Measurements from ENCODE around the gene LONRF2.
A peak's percentile ranks its signal among the peaks of the same experiment; 100 is the strongest.

Gene LONRF2

DNA sequence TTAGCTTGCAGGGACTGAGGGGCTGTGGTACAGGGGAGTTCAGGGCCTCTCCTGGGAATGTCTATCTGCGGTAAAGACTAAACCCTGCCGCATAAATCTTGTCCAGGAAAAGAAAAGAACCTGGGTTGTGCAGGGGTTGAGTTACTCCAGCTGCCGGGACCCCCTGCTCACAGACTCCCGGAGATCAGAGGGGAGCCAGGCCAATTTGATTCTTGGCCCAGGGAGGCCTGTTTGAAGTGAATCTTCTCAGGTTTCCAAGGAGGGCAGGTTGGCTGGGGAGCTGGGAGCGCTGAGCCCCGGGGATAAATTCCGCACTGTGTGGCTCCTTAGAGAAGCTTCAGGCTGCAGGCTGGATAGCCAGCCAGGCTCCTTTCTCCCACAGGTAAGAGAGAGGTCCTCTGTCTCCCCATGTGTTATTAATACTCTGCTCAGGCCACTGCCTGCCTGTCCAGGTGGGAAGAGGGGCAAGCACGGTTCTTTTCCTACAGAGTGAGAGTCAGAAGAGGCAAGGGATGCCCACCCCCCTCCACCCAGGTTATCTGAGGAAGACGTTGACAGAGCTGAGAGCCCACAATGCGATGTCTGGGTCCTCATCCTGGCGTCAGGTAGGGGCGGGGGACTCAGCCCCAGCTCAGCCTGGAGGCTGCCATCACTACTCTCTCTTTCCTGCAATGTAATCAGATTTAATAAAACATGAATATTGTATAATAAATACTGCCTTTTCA is 82.7 kb downstream of the LONRF2 start:
- Histone ChIP-seq H3K4me3 (ENCODE audit: low read length) (no peak overlapping the region), H3K27ac (ENCODE audit: low read depth, low read length) (no peak overlapping the region), H4K20me1 (ENCODE audit: control insufficient read depth, insufficient read depth, low read depth, low read length) (no peaks in the 10 kb centered on the region), H3K27me3 (ENCODE audit: control insufficient read depth, low read length) (no peaks in the 10 kb centered on the region), H3K9me2 (replicated peaks; ENCODE audit: control insufficient read depth, low read length) (no peaks in the 10 kb centered on the region), H3K9me3 (ENCODE audit: control insufficient read depth, insufficient read depth, low read length) (no peaks in the 10 kb centered on the region), H3K4me1 (ENCODE audit: control insufficient read depth, low read length) (peaks cover 62% of the 10 kb centered on the region), H3K79me2 (ENCODE audit: control insufficient read depth, low read length) (no peaks in the 10 kb centered on the region), H3K4me2 (ENCODE audit: low read length) (no peak overlapping the region), H3F3A (ENCODE audit: control insufficient read depth, insufficient read depth) (peaks cover 6% of the 10 kb centered on the region; the same call in 1 of the 2 replicates), H3K36me3 (ENCODE audit: control insufficient read depth, low read length) (no peaks in the 10 kb centered on the region)
- TF ChIP-seq, protein P1, sequence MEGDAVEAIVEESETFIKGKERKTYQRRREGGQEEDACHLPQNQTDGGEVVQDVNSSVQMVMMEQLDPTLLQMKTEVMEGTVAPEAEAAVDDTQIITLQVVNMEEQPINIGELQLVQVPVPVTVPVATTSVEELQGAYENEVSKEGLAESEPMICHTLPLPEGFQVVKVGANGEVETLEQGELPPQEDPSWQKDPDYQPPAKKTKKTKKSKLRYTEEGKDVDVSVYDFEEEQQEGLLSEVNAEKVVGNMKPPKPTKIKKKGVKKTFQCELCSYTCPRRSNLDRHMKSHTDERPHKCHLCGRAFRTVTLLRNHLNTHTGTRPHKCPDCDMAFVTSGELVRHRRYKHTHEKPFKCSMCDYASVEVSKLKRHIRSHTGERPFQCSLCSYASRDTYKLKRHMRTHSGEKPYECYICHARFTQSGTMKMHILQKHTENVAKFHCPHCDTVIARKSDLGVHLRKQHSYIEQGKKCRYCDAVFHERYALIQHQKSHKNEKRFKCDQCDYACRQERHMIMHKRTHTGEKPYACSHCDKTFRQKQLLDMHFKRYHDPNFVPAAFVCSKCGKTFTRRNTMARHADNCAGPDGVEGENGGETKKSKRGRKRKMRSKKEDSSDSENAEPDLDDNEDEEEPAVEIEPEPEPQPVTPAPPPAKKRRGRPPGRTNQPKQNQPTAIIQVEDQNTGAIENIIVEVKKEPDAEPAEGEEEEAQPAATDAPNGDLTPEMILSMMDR (IDR thresholded peaks at IDR 0.05; ENCODE audit: low read depth, low read length, poor library complexity, severe bottlenecking), result no peak
- TF ChIP-seq EZH2phosphoT487 (IDR thresholded peaks at IDR 0.05; ENCODE audit: borderline replicate concordance, low read length), result no peak

DNA sequence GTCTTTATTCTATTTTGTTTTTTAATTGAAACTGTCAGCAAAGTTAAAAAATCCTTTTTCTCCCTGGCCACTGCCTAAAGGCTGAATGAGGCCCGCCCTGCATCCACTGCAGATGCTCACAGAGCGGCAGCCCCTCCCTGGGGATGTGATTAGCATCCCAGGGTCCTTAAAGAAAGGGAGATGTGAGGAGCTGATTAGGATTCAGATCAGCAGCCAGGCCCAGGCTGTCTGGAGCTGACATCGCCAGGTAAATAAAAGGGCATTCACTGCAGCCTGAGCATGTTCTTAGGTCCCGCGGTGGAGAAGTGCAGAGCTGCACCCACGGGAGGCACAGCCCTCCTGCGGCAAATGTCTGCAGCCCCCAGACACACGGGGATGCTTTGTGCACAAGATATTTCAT is 83.8 kb downstream of the LONRF2 start:
- Histone ChIP-seq H3F3A (ENCODE audit: control insufficient read depth, insufficient read depth) (peaks cover 7% of the 10 kb centered on the region; the same call in 1 of the 2 replicates), H4K20me1 (ENCODE audit: control insufficient read depth, insufficient read depth, low read depth, low read length) (no peaks in the 10 kb centered on the region), H3K4me1 (ENCODE audit: control insufficient read depth, low read length) (peaks cover 63% of the 10 kb centered on the region), H3K9me3 (ENCODE audit: control insufficient read depth, insufficient read depth, low read length) (no peaks in the 10 kb centered on the region), H3K36me3 (ENCODE audit: control insufficient read depth, low read length) (no peaks in the 10 kb centered on the region), H3K27ac (ENCODE audit: low read depth, low read length) (no peak overlapping the region), H3K9me2 (replicated peaks; ENCODE audit: control insufficient read depth, low read length) (no peaks in the 10 kb centered on the region), H3K4me3 (ENCODE audit: low read length) (no peak overlapping the region), H3K27me3 (ENCODE audit: control insufficient read depth, low read length) (no peaks in the 10 kb centered on the region), H3K79me2 (ENCODE audit: control insufficient read depth, low read length) (no peaks in the 10 kb centered on the region), H3K4me2 (ENCODE audit: low read length) (no peak overlapping the region)
- TF ChIP-seq, protein P1 (IDR thresholded peaks at IDR 0.05; ENCODE audit: low read depth, low read length, poor library complexity, severe bottlenecking), result no peak
- no peak for TF ChIP-seq EZH2phosphoT487 (IDR thresholded peaks at IDR 0.05; ENCODE audit: borderline replicate concordance, low read length)

DNA sequence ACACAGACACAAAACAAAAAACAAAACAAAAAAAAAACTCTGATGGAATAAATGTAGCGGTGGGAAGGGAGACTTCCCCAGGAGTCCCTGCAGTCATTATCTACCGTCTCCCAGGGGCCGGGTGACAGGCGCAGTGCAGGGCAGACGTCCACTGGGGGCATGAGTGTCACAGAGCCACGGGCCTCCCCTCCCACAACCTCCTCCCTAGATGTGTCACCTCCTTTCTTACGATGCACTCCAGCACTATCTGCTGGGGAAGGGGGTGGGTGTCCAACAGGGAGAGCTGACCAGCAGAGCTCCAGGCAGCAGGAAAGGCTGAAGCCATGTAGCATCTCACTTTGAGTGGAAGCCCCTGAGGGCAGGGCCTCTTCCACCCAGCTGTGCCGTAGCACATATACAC is 84.5 kb downstream of the LONRF2 start:
- TF ChIP-seq EZH2phosphoT487 (IDR thresholded peaks at IDR 0.05; ENCODE audit: borderline replicate concordance, low read length), result no peak
- TF ChIP-seq, protein P1 (IDR thresholded peaks at IDR 0.05; ENCODE audit: low read depth, low read length, poor library complexity, severe bottlenecking), result peak; percentile 33
- Histone ChIP-seq H3K4me1 (ENCODE audit: control insufficient read depth, low read length) (peaks cover 63% of the 10 kb centered on the region), H3K9me2 (replicated peaks; ENCODE audit: control insufficient read depth, low read length) (no peaks in the 10 kb centered on the region), H3K27ac (ENCODE audit: low read depth, low read length) (no peak overlapping the region), H3K79me2 (ENCODE audit: control insufficient read depth, low read length) (no peaks in the 10 kb centered on the region), H3K27me3 (ENCODE audit: control insufficient read depth, low read length) (no peaks in the 10 kb centered on the region), H3K4me3 (ENCODE audit: low read length) (no peak overlapping the region), H3K36me3 (ENCODE audit: control insufficient read depth, low read length) (no peaks in the 10 kb centered on the region), H3F3A (ENCODE audit: control insufficient read depth, insufficient read depth) (peaks cover 7% of the 10 kb centered on the region; the same call in 1 of the 2 replicates), H4K20me1 (ENCODE audit: control insufficient read depth, insufficient read depth, low read depth, low read length) (no peaks in the 10 kb centered on the region), H3K9me3 (ENCODE audit: control insufficient read depth, insufficient read depth, low read length) (no peaks in the 10 kb centered on the region), H3K4me2 (ENCODE audit: low read length) (no peak overlapping the region)

Measured in DOHH2 (cell line).